Gastroesophageal sphincter (tissue), 4 donors: ENCODE data around the gene CCDC57. TPM values are rescaled to one million over a fixed set of nuclear protein-coding genes. Genes with fewer than 3 reads are reported as not detected.

Source experiments
- ATAC-seq: fragments of 150-250 bp; one replicate; pipeline ENCODE4 v1.9.1; 2016; ENCODE audit warnings: mild to moderate bottlenecking, moderate library complexity
- H3K27ac ChIP-seq, 4 donors: fragments of 200-600 bp; sonication (generic) in 3 of 4; 1 replicate in 3 of 4; 2 replicates in 1 of 4; pipeline ENCODE4 v1.5.1; 2016 to 2019
- H3K27me3 ChIP-seq: fragments of 200-600 bp; sonication (generic); one replicate; pipeline ENCODE4 v1.5.1; 2019
- H3K36me3 ChIP-seq, 2 donors: fragments of 200-600 bp; sonication (generic); one replicate each; pipeline ENCODE4 v1.5.1; 2019; ENCODE audit warnings: control low read depth in 1 of 2
- H3K4me1 ChIP-seq, 3 donors: fragments of 200-600 bp; sonication (generic); 1 replicate in 2 of 3; 2 replicates in 1 of 3; pipeline ENCODE4 v1.5.1; 2016 to 2019; ENCODE audit warnings: control low read depth in 2 of 3
- H3K4me3 ChIP-seq, 2 donors: fragments of 200-600 bp; sonication (generic); one replicate each; pipeline ENCODE4 v1.5.1; 2019; ENCODE audit warnings: mild to moderate bottlenecking in 1 of 2, moderate library complexity in 1 of 2
- H3K9me3 ChIP-seq, 3 donors: fragments of 200-600 bp; sonication (generic); one replicate each; pipeline ENCODE4 v1.5.1; 2017 to 2019; ENCODE audit warnings: control low read depth in 2 of 3
- CTCF ChIP-seq, 4 experiments: fragments of 200-600 bp in 2 of 4; fragments of 450-650 bp in 2 of 4; sonication (generic) in 1 of 4; IDR thresholded peaks; one replicate each; pipeline ENCODE4 v1.5.1; 2017 to 2019; ENCODE audit warnings: antibody characterized with exemption in 4 of 4, mild to moderate bottlenecking in 2 of 4, moderate library complexity in 2 of 4
- EP300 ChIP-seq: sonication (generic); formaldehyde crosslinking; IDR thresholded peaks from one replicate; pipeline ENCODE4 v1.6.1; 2017; ENCODE audit warnings: antibody characterized with exemption, mild to moderate bottlenecking
- POLR2A ChIP-seq, 2 donors: fragments of 450-650 bp; IDR thresholded peaks; one replicate each; pipeline ENCODE4 v1.6.1; 2017; ENCODE audit warnings: antibody characterized with exemption in 2 of 2, mild to moderate bottlenecking in 2 of 2, moderate library complexity in 1 of 2
- POLR2AphosphoS5 ChIP-seq: sonication (generic); formaldehyde crosslinking; IDR thresholded peaks from one replicate; pipeline ENCODE4 v1.6.1; 2017; ENCODE audit warnings: antibody characterized with exemption
- WGBS, 2 donors: methylation state at CpG; one replicate each; pipeline ENCODE4 v1.1.5; 2018; ENCODE audit warnings: low coverage in 1 of 2; 5-methylcytosine and 5-hydroxymethylcytosine counted together
- total RNA-seq, 4 donors: library from RNA; depleted of rRNA; stranded (reverse); fragments of >200 nt; gene quantifications; one replicate each; pipeline ENCODE4 v1.1.0, GENCODE V29; 2016

The CCDC57 gene
- total RNA-seq, 4 donors from 2014 or later, result 6.5 to 28.2 (median 16.2) TPM

- ATAC-seq, result no peak
- TF ChIP-seq POLR2AphosphoS5, result no peak
- no peak for TF ChIP-seq POLR2A (IDR thresholded peaks at IDR 0.05)
- TF ChIP-seq EP300, result no peak
- TF ChIP-seq CTCF (IDR thresholded peaks at IDR 0.05), result no peak
- WGBS, 2 donors, result no CpG with 5 or more reads among the region's 5 CpGs
- no peak overlapping the region for H3K27ac ChIP-seq
- no peaks in the 10 kb centered on the region for H3K27me3 ChIP-seq
- peaks cover 0 to 38% of the 10 kb centered on the region in 2 donors for H3K36me3 ChIP-seq
- H3K4me1 ChIP-seq, result no peaks in the 10 kb centered on the region
- no peaks in the 10 kb centered on the region for H3K9me3 ChIP-seq
- no peak overlapping the region for H3K4me3 ChIP-seq
These were observed 60.5 kb downstream of the CCDC57 start for GRCh38 chr17:82152114-82152513.

GRCh38 chr17:82151106-82151957 is 61.3 kb downstream of the CCDC57 start:
- Histone ChIP-seq H3K9me3 (no peaks in the 10 kb centered on the region), H3K27me3 (no peaks in the 10 kb centered on the region), H3K4me3 (no peak overlapping the region), H3K27ac (no peak overlapping the region), H3K4me1 (no peaks in the 10 kb centered on the region), H3K36me3 (peaks cover 0 to 35% of the 10 kb centered on the region in 2 donors)
- 60 to 96% methylated on average over 1 to 5 of the region's 22 CpGs for WGBS, 2 donors
- no peak for ATAC-seq
- no peak for TF ChIP-seq POLR2AphosphoS5

- Histone ChIP-seq H3K4me1 (no peaks in the 10 kb centered on the region), H3K4me3 (no peak overlapping the region), H3K36me3 (peaks cover 0 to 24% of the 10 kb centered on the region in 2 donors), H3K9me3 (no peaks in the 10 kb centered on the region), H3K27me3 (no peaks in the 10 kb centered on the region), H3K27ac (no peak overlapping the region)
- WGBS, 2 donors, result 84 to 98% methylated on average over 2 to 9 of the region's 27 CpGs
- TF ChIP-seq POLR2AphosphoS5, result no peak
- TF ChIP-seq CTCF (IDR thresholded peaks at IDR 0.05), result no peak
- no peak for ATAC-seq
These were observed 63.1 kb downstream of the CCDC57 start for GRCh38 chr17:82149401-82150099.

- ATAC-seq, result no peak
- H3K4me3 ChIP-seq, result no peak overlapping the region
These were observed 63.6 kb downstream of the CCDC57 start for GRCh38 chr17:82148997-82149396.

More at GRCh38 chr17:82148997-82149396, 63.6 kb downstream of the CCDC57 start:
- 91 to 100% methylated on average over 1 to 2 of the region's 2 CpGs for WGBS, 2 donors
- H3K27ac ChIP-seq, result no peak overlapping the region
- no peaks in the 10 kb centered on the region for H3K4me1 ChIP-seq
- TF ChIP-seq POLR2A (IDR thresholded peaks at IDR 0.05), result no peak
- no peak for TF ChIP-seq POLR2AphosphoS5
- TF ChIP-seq CTCF (IDR thresholded peaks at IDR 0.05), result no peak
- TF ChIP-seq EP300, result no peak
- H3K9me3 ChIP-seq, result no peaks in the 10 kb centered on the region
- H3K36me3 ChIP-seq, result peaks cover 0 to 19% of the 10 kb centered on the region in 2 donors
- no peaks in the 10 kb centered on the region for H3K27me3 ChIP-seq
